ENCODE results near the gene DLK2. TPM values are rescaled to one million over a fixed set of nuclear protein-coding genes. Genes with fewer than 3 reads are reported as not detected.

The DLK2 gene
- total and polyA plus RNA-seq, 2 experiments from 2014 or later = 0.21 to 0.47 TPM

DNA sequence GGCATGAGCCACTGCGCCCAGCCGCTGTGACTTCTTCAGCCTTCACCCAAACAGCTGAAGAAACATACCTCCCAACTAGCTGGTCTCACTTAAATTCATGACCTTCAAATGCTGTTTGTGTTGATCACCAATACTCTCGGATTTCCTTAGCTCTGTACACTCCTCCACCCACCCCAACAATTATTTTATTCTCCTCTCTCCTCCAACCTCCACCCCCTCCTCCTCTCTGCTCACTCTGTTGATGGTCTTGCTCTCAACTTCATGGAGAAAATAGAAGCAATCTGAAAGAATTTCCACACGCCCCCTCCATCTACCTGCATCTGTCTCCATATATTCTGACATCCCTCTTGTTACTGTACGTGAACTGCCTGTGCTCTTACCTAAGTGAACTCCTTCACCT, 6.6 kb upstream of the DLK2 start (continued):
- TF ChIP-seq ZNF114 (CRISPR knock-in tag; IDR thresholded peaks at IDR 0.05) (no peak), EZH2 (IDR thresholded peaks at IDR 0.05; ENCODE audit: low read depth, unreplicated experiment) (no peak), EZH2phosphoT487 (IDR thresholded peaks at IDR 0.05; ENCODE audit: unreplicated experiment) (no peak), CREB1 (CRISPR knock-in tag; IDR thresholded peaks at IDR 0.05; ENCODE audit: low read depth) (no peak), STAT1 (IDR thresholded peaks at IDR 0.05; ENCODE audit: unreplicated experiment) (no peak), NANOG (IDR thresholded peaks at IDR 0.05; ENCODE audit: borderline replicate concordance) (no peak)

DNA sequence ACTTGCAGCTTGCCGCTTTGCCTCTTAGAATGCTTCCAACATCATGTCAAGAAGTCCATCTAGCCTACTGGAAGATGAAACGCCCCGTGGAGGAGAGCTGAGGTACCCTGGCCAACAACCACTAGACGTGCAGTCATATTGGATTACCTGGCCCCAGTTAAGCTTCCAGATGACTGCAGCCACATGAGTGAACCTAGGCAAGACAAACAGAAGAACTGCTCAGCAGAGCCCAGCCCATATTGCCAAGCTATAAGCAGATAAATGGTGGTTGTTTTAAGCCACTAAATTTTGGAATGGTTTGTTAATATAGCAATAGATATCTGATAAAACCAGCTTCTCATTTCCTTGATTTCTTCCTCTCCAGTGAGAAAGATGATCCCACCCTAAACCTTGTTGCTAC, 4.7 kb upstream of the DLK2 start:
- peaks cover 29% of the 10 kb centered on the region for H3K27me3 Mint-ChIP-seq (ENCODE audit: insufficient read depth, low read depth, poor library complexity)
- Histone ChIP-seq H3K9me2 (ENCODE audit: insufficient read depth) (no peaks in the 10 kb centered on the region), H4K20me1 (replicated peaks; ENCODE audit: insufficient read depth) (no peaks in the 10 kb centered on the region; the same call in 1 of the 2 replicates), H3K4me3 (no peak overlapping the region), H3K27me3 (ENCODE audit: insufficient read depth) (peaks cover 29% of the 10 kb centered on the region), H3K4me2 (no peak overlapping the region), H3K79me2 (replicated peaks; ENCODE audit: insufficient read depth) (no peaks in the 10 kb centered on the region), H3K4me1 (ENCODE audit: insufficient read depth) (no peaks in the 10 kb centered on the region), H3K27ac (ENCODE audit: low read depth) (no peak overlapping the region), H3K36me3 (ENCODE audit: insufficient read depth) (no peaks in the 10 kb centered on the region), H2AFZ (no peak overlapping the region), H3F3A (replicated peaks; ENCODE audit: low read depth) (0 out of 2 replicates have a peak, but pooled peaks cover 4% of the 10 kb centered on the region)
- ATAC-seq = no peak
- no peak overlapping the region for H3K4me3 Mint-ChIP-seq
- no peaks in the 10 kb centered on the region; the same call in 2 of the 3 replicates for H3K36me3 Mint-ChIP-seq (ENCODE audit: low read depth)
- DNase-seq (ENCODE audit: low spot score) = no peak
- H3K4me1 Mint-ChIP-seq = peaks cover 11% of the 10 kb centered on the region
- H3K27ac Mint-ChIP-seq = no peak overlapping the region
- peaks cover 3% of the 10 kb centered on the region; the same call in 2 of the 3 replicates for H3K9me3 Mint-ChIP-seq
- TF ChIP-seq CTCF (conservative IDR thresholded peaks at IDR 0.05; ENCODE audit: low read depth in 2 of 2) (no peak), EZH2 (IDR thresholded peaks at IDR 0.05; ENCODE audit: low read depth, unreplicated experiment) (no peak), ZNF114 (CRISPR knock-in tag; IDR thresholded peaks at IDR 0.05) (no peak), ZNF331 (CRISPR knock-in tag; IDR thresholded peaks at IDR 0.05; ENCODE audit: low read depth) (no peak), CREB1 (CRISPR knock-in tag; IDR thresholded peaks at IDR 0.05; ENCODE audit: low read depth) (no peak), EZH2phosphoT487 (IDR thresholded peaks at IDR 0.05; ENCODE audit: unreplicated experiment) (no peak), NANOG (IDR thresholded peaks at IDR 0.05; ENCODE audit: borderline replicate concordance) (no peak), POLR2AphosphoS5 (IDR thresholded peaks at IDR 0.05; ENCODE audit: low read depth) (no peak), JUNB (IDR thresholded peaks at IDR 0.05; ENCODE audit: unreplicated experiment) (no peak), REST (IDR thresholded peaks at IDR 0.05; ENCODE audit: unreplicated experiment) (no peak)
- TF ChIP-seq, protein P1, sequence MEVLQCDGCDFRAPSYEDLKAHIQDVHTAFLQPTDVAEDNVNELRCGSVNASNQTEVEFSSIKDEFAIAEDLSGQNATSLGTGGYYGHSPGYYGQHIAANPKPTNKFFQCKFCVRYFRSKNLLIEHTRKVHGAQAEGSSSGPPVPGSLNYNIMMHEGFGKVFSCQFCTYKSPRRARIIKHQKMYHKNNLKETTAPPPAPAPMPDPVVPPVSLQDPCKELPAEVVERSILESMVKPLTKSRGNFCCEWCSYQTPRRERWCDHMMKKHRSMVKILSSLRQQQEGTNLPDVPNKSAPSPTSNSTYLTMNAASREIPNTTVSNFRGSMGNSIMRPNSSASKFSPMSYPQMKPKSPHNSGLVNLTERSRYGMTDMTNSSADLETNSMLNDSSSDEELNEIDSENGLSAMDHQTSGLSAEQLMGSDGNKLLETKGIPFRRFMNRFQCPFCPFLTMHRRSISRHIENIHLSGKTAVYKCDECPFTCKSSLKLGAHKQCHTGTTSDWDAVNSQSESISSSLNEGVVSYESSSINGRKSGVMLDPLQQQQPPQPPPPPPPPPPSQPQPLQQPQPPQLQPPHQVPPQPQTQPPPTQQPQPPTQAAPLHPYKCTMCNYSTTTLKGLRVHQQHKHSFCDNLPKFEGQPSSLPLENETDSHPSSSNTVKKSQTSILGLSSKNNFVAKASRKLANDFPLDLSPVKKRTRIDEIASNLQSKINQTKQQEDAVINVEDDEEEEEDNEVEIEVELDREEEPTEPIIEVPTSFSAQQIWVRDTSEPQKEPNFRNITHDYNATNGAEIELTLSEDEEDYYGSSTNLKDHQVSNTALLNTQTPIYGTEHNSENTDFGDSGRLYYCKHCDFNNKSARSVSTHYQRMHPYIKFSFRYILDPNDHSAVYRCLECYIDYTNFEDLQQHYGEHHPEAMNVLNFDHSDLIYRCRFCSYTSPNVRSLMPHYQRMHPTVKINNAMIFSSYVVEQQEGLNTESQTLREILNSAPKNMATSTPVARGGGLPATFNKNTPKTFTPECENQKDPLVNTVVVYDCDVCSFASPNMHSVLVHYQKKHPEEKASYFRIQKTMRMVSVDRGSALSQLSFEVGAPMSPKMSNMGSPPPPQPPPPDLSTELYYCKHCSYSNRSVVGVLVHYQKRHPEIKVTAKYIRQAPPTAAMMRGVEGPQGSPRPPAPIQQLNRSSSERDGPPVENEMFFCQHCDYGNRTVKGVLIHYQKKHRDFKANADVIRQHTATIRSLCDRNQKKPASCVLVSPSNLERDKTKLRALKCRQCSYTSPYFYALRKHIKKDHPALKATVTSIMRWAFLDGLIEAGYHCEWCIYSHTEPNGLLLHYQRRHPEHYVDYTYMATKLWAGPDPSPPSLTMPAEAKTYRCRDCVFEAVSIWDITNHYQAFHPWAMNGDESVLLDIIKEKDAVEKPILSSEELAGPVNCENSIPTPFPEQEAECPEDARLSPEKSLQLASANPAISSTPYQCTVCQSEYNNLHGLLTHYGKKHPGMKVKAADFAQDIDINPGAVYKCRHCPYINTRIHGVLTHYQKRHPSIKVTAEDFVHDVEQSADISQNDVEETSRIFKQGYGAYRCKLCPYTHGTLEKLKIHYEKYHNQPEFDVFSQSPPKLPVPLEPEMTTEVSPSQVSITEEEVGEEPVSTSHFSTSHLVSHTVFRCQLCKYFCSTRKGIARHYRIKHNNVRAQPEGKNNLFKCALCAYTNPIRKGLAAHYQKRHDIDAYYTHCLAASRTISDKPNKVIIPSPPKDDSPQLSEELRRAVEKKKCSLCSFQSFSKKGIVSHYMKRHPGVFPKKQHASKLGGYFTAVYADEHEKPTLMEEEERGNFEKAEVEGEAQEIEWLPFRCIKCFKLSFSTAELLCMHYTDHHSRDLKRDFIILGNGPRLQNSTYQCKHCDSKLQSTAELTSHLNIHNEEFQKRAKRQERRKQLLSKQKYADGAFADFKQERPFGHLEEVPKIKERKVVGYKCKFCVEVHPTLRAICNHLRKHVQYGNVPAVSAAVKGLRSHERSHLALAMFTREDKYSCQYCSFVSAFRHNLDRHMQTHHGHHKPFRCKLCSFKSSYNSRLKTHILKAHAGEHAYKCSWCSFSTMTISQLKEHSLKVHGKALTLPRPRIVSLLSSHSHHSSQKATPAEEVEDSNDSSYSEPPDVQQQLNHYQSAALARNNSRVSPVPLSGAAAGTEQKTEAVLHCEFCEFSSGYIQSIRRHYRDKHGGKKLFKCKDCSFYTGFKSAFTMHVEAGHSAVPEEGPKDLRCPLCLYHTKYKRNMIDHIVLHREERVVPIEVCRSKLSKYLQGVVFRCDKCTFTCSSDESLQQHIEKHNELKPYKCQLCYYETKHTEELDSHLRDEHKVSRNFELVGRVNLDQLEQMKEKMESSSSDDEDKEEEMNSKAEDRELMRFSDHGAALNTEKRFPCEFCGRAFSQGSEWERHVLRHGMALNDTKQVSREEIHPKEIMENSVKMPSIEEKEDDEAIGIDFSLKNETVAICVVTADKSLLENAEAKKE (CRISPR knock-in tag; IDR thresholded peaks at IDR 0.05) = no peak
- TF ChIP-seq, protein P2, sequence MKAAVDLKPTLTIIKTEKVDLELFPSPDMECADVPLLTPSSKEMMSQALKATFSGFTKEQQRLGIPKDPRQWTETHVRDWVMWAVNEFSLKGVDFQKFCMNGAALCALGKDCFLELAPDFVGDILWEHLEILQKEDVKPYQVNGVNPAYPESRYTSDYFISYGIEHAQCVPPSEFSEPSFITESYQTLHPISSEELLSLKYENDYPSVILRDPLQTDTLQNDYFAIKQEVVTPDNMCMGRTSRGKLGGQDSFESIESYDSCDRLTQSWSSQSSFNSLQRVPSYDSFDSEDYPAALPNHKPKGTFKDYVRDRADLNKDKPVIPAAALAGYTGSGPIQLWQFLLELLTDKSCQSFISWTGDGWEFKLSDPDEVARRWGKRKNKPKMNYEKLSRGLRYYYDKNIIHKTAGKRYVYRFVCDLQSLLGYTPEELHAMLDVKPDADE (IDR thresholded peaks at IDR 0.05) = no peak

All from GM23338 (cell line).